H1 (cell line): ENCODE measurements around the gene CAMK2N2. TPM values are rescaled to one million over a fixed set of nuclear protein-coding genes. Genes with fewer than 3 reads are reported as not detected.

Source experiments
- CTCF ChIA-PET: fragments of 300-600 bp; sonication (Branson Sonifier 250); formaldehyde crosslinking; loops from one replicate; lab custom pipeline; 2021; ENCODE audit not compliant: partially characterized antibody; lab: Charles Lee
- POLR2A ChIA-PET: fragments of 300-600 bp; sonication (Branson Sonifier 250); formaldehyde crosslinking; loops from one replicate; lab custom pipeline; 2021; ENCODE audit warnings: inconsistent platforms; ENCODE audit not compliant: partially characterized antibody; lab: Charles Lee
- DNase-seq, 2 experiments: peaks; one replicate each; pipeline versions ENCODE4 v3.0.0 to v3.0.0-alpha.2; 2010 to 2022; ENCODE audit warnings: low spot score in 2 of 2, low read depth in 1 of 2, mixed read lengths in 1 of 2
- FAIRE-seq: peaks from 2 replicates; lab custom pipeline; 2011; peaks lifted over from hg19 to GRCh38; lab: Jason Lieb, UNC
- H2AFZ ChIP-seq: 2 replicates; pipeline ENCODE4 v1.8.1; 2012; ENCODE audit warnings: low read length, inconsistent platforms
- H2AK5ac ChIP-seq: 2 replicates; pipeline ENCODE4 v1.6.1; 2013; ENCODE audit warnings: low read depth, low read length
- H2BK120ac ChIP-seq: replicated peaks from 2 replicates; pipeline ENCODE3; 2013; ENCODE audit warnings: low read depth, low read length, inconsistent platforms
- H2BK12ac ChIP-seq: 2 replicates; pipeline ENCODE4 v1.6.1; 2013; ENCODE audit warnings: low read depth, low read length
- H2BK15ac ChIP-seq: 2 replicates; pipeline ENCODE4 v1.6.1; 2013; ENCODE audit warnings: low read length
- H2BK20ac ChIP-seq: 2 replicates; pipeline ENCODE4 v1.6.1; 2013; ENCODE audit warnings: low read length
- H2BK5ac ChIP-seq: 2 replicates; pipeline ENCODE4 v1.6.1; 2013; ENCODE audit warnings: low read depth, low read length
- H3K14ac ChIP-seq: 2 replicates; pipeline ENCODE4 v1.6.1; 2013; ENCODE audit warnings: inconsistent platforms; ENCODE audit not compliant: insufficient read length
- H3K18ac ChIP-seq: 2 replicates; pipeline ENCODE4 v1.6.1; 2013; ENCODE audit warnings: low read length; ENCODE audit errors: extremely low read depth
- H3K23ac ChIP-seq: 2 replicates; pipeline ENCODE4 v1.6.1; 2013; ENCODE audit warnings: inconsistent platforms; ENCODE audit not compliant: insufficient read length
- H3K23me2 ChIP-seq: 2 replicates; pipeline ENCODE4 v1.6.1; 2013; ENCODE audit warnings: low read depth, low read length
- H3K27ac ChIP-seq: 2 replicates; pipeline ENCODE4 v1.6.1; 2011; ENCODE audit warnings: low read depth, low read length, inconsistent platforms
- H3K27me3 ChIP-seq, 4 experiments: replicated peaks in 1 of 4; 1 replicate in 1 of 4; 2 replicates in 3 of 4; pipeline versions ENCODE4 v1.6.1 to v1.8.1; 2011 to 2013; ENCODE audit warnings: low read length in 3 of 4, mild to moderate bottlenecking in 3 of 4, inconsistent platforms in 2 of 4, mixed read lengths in 2 of 4, moderate library complexity in 1 of 4; ENCODE audit not compliant: control insufficient read depth in 3 of 4, insufficient read depth in 3 of 4; ENCODE audit errors: extremely low read depth in 1 of 4
- H3K36me3 ChIP-seq, 4 experiments: 2 replicates each; pipeline versions ENCODE4 v1.6.1 to v1.8.1; 2011 to 2013; ENCODE audit warnings: mild to moderate bottlenecking in 4 of 4, low read length in 3 of 4, moderate library complexity in 2 of 4, control low read depth in 1 of 4, inconsistent platforms in 1 of 4; ENCODE audit not compliant: insufficient read depth in 4 of 4, control insufficient read depth in 2 of 4
- H3K4ac ChIP-seq: replicated peaks from 2 replicates; pipeline ENCODE3; 2013; ENCODE audit warnings: low read length, low read depth, mixed read lengths, inconsistent platforms; ENCODE audit not compliant: insufficient read length
- H3K4me1 ChIP-seq, 4 experiments: replicated peaks in 1 of 4; 1 replicate in 1 of 4; 2 replicates in 3 of 4; pipeline versions ENCODE4 v1.6.1 to v1.8.1; 2011 to 2013; ENCODE audit warnings: low read length in 3 of 4, inconsistent platforms in 2 of 4, mixed read lengths in 1 of 4; ENCODE audit not compliant: insufficient read depth in 4 of 4, control insufficient read depth in 3 of 4
- H3K4me2 ChIP-seq, 2 experiments: 2 replicates each; pipeline versions ENCODE4 v1.6.1 to v1.8.1; 2011 to 2013; ENCODE audit warnings: low read depth in 2 of 2, low read length in 2 of 2, control low read depth in 1 of 2, inconsistent platforms in 1 of 2, mild to moderate bottlenecking in 1 of 2; ENCODE audit not compliant: insufficient read depth in 1 of 2
- H3K4me3 ChIP-seq, 4 experiments: fragments of 200-600, 300-600 bp in 1 of 4; sonication (generic), shearing (Covaris generic), sonication (Bioruptor Twin) in 1 of 4; 2 replicates each; pipeline versions ENCODE4 v1.5.1 to v1.8.1; 2011 to 2016; ENCODE audit warnings: low read length in 4 of 4, low read depth in 3 of 4, control low read depth in 2 of 4, inconsistent platforms in 2 of 4, mild to moderate bottlenecking in 2 of 4, mixed read lengths in 1 of 4, moderate library complexity in 1 of 4; ENCODE audit not compliant: insufficient read depth in 2 of 4; ENCODE audit errors: extremely low read depth in 1 of 4
- H3K56ac ChIP-seq: replicated peaks from 2 replicates; pipeline ENCODE3; 2013; ENCODE audit warnings: low read depth, mild to moderate bottlenecking, mixed read lengths, low read length, inconsistent platforms; ENCODE audit not compliant: insufficient read length
- H3K79me1 ChIP-seq: 2 replicates; pipeline ENCODE4 v1.6.1; 2013; ENCODE audit warnings: low read depth, low read length, control low read depth
- H3K79me2 ChIP-seq, 2 experiments: 2 replicates each; pipeline versions ENCODE4 v1.6.1 to v1.8.1; 2012 to 2013; ENCODE audit warnings: low read length in 2 of 2, mild to moderate bottlenecking in 2 of 2, inconsistent platforms in 1 of 2; ENCODE audit not compliant: insufficient read depth in 2 of 2, control insufficient read depth in 1 of 2
- H3K9ac ChIP-seq, 4 experiments: replicated peaks in 1 of 4; 1 replicate in 1 of 4; 2 replicates in 3 of 4; pipeline versions ENCODE4 v1.6.1 to v1.8.1; 2011 to 2013; ENCODE audit warnings: low read depth in 3 of 4, low read length in 3 of 4, control low read depth in 2 of 4, mild to moderate bottlenecking in 2 of 4, moderate library complexity in 2 of 4, inconsistent platforms in 1 of 4; ENCODE audit errors: extremely low read depth in 1 of 4
- H3K9me3 ChIP-seq, 2 experiments: 2 replicates each; pipeline versions ENCODE4 v1.6.1 to v1.8.1; 2012 to 2013; ENCODE audit warnings: mild to moderate bottlenecking in 2 of 2, moderate library complexity in 2 of 2, control low read depth in 1 of 2, inconsistent platforms in 1 of 2, low read depth in 1 of 2, low read length in 1 of 2, mixed read lengths in 1 of 2; ENCODE audit not compliant: insufficient read depth in 2 of 2
- H4K20me1 ChIP-seq, 2 experiments: replicated peaks in 1 of 2; 2 replicates each; pipeline versions ENCODE3 to v1.8.1; 2011 to 2013; ENCODE audit warnings: inconsistent platforms in 2 of 2, low read length in 2 of 2, mild to moderate bottlenecking in 1 of 2; ENCODE audit not compliant: insufficient read depth in 2 of 2, control insufficient read depth in 1 of 2
- H4K5ac ChIP-seq: 2 replicates; pipeline ENCODE4 v1.6.1; 2013; ENCODE audit warnings: low read length, low read depth, mixed read lengths, inconsistent platforms; ENCODE audit not compliant: insufficient read length
- H4K8ac ChIP-seq: 2 replicates; pipeline ENCODE4 v1.8.0; 2013; ENCODE audit warnings: mild to moderate bottlenecking, moderate library complexity, low read length, inconsistent platforms; ENCODE audit not compliant: insufficient read depth; ENCODE audit errors: extremely low read depth
- H4K91ac ChIP-seq: replicated peaks from 2 replicates; pipeline ENCODE3; 2013; ENCODE audit warnings: low read length, mixed read lengths, inconsistent platforms; ENCODE audit not compliant: insufficient read length
- BACH1 ChIP-seq: IDR thresholded peaks from 2 replicates; pipeline ENCODE4 v1.6.1; 2012; ENCODE audit warnings: low read length, improper control_type of control experiment
- BCL11A ChIP-seq, 2 experiments: IDR thresholded peaks; one replicate each; pipeline ENCODE4 v1.6.1; 2011; ENCODE audit warnings: low read depth in 2 of 2, low read length in 2 of 2, mild to moderate bottlenecking in 2 of 2
- CHD1 ChIP-seq: IDR thresholded peaks from 2 replicates; pipeline ENCODE4 v1.6.1; 2012; ENCODE audit warnings: low read depth, low read length, improper control_type of control experiment
- CREB1 ChIP-seq: IDR thresholded peaks from 2 replicates; pipeline ENCODE4 v1.6.1; 2012; ENCODE audit warnings: inconsistent platforms
- CTCF ChIP-seq, 3 experiments: IDR thresholded peaks; 1 replicate in 2 of 3; 2 replicates in 1 of 3; pipeline versions ENCODE4 v1.5.1 to v1.6.1; 2011; ENCODE audit warnings: low read length in 3 of 3, mild to moderate bottlenecking in 3 of 3, inconsistent platforms in 2 of 3, low read depth in 1 of 3, moderate library complexity in 1 of 3; ENCODE audit not compliant: insufficient read depth in 1 of 3; ENCODE audit errors: control extremely low read depth in 1 of 3
- SAP30 ChIP-seq: fragments of 300-600 bp; sonication (generic); IDR thresholded peaks from 2 replicates; pipeline ENCODE4 v1.7.1; 2012; ENCODE audit warnings: low read length, moderate library complexity, mild to moderate bottlenecking, inconsistent platforms; ENCODE audit not compliant: insufficient read depth, insufficient replicate concordance
- SIN3A ChIP-seq, 2 experiments: IDR thresholded peaks in 1 of 2; conservative IDR thresholded peaks in 1 of 2; 2 replicates each; pipeline ENCODE4 v1.6.1; 2011 to 2012; ENCODE audit warnings: low read length in 2 of 2, improper control_type of control experiment in 1 of 2, low read depth in 1 of 2, mild to moderate bottlenecking in 1 of 2
- TBP ChIP-seq: IDR thresholded peaks from 2 replicates; pipeline ENCODE4 v1.6.1; 2011; ENCODE audit warnings: low read depth, low read length, improper control_type of control experiment
- WGBS, 2 experiments: shearing (Covaris generic) in 1 of 2; methylation state at CpG; one replicate each; pipeline versions ENCODE4 v1.1.6 to v1.1.7; 2013 to 2015; ENCODE audit warnings: low lambda C conversion rate in 2 of 2, mixed read lengths in 2 of 2, inconsistent platforms in 1 of 2, low coverage in 1 of 2, missing lambda C conversion rate in 1 of 2; ENCODE audit not compliant: insufficient replicate concordance in 2 of 2, insufficient coverage in 1 of 2, insufficient read length in 1 of 2; ENCODE audit errors: extremely low coverage in 1 of 2, missing lambda C conversion rate in 1 of 2; 5-methylcytosine and 5-hydroxymethylcytosine counted together
- polyA plus RNA-seq, 7 experiments: library from polyadenylated mRNA; depleted of rRNA in 3 of 7; stranded (reverse) in 5 of 7; unstranded in 2 of 7; fragments of >200 nt in 5 of 7; fragments of 200-250 nt in 2 of 7; gene quantifications; 1 replicate in 5 of 7; 2 replicates in 1 of 7; 4 replicates in 1 of 7; pipeline versions ENCODE4 v1.2.1 to v1.2.3, GENCODE V29; 2011 to 2013; ENCODE audit warnings: missing spikeins in 2 of 7, mixed read lengths in 2 of 7
- total RNA-seq: library from RNA; stranded (reverse); fragmentation: NEBNext Ultra II Directional; extraction: Animal tissue kit (Norgen Biotek cat#: 25700); gene quantifications from 2 replicates; pipeline ENCODE4 v1.2.1, GENCODE V29; 2021

CAMK2N2 gene
- total and polyA plus RNA-seq, 2 of the 8 experiments (the other 6 are each of a cell fraction or from before 2014, with no cell fraction given) = 4.0 to 17.7 TPM

- peaks cover 2 to 4% (median 2%) of the 10 kb centered on the region in 4 experiments; a peak in 3 of 8 replicates for H3K36me3 ChIP-seq
- peak overlapping the region; percentile 71 to 89 (median 82) for H3K4me3 ChIP-seq
- H3K4me2 ChIP-seq = peak overlapping the region; percentile 75 to 94
- no peaks in the 10 kb centered on the region for H4K20me1 ChIP-seq
- DNase-seq (peak; percentile 94 to 98), FAIRE-seq (peak; percentile 78)
- peak overlapping the region; percentile 79; the same call in 1 of the 2 replicates for H2BK5ac ChIP-seq
- no peak overlapping the region for H2BK20ac ChIP-seq
- H3K27ac ChIP-seq = no peak overlapping the region
- ChIA-PET CTCF (interaction anchor here (0.7 to 14.0 kb wide), 36 partner anchors 9 to 355 kb away, joined by 3 to 136 read pairs (median 4); partner anchors contain the start of genes CAMK2N2, FAM131A and VWA5B2), POLR2A (interaction anchor here (0.7 to 3.8 kb wide), 10 partner anchors 9 to 114 kb away, joined by 3 to 13 read pairs (median 4); partner anchors contain the start of gene CAMK2N2)
- no peak overlapping the region for H4K91ac ChIP-seq
- peaks cover 13% of the 10 kb centered on the region for H3K23me2 ChIP-seq
- peaks cover 0 to 11% of the 10 kb centered on the region in 2 experiments; a peak in 3 of 4 replicates for H3K79me2 ChIP-seq
- no peak overlapping the region for H3K56ac ChIP-seq
- H2AK5ac ChIP-seq = no peak overlapping the region
- 16% methylated on average over 20 of the region's 20 CpGs; no CpG with 5 or more reads in 1 of the 2 experiments for WGBS, 2 experiments
- no peak overlapping the region; the same call in 1 of the 2 replicates for H3K18ac ChIP-seq
- no peak overlapping the region for H2BK15ac ChIP-seq
- peak overlapping the region; percentile 32 to 77 (median 58); a peak in 5 of 7 replicates for H3K9ac ChIP-seq
- H3K14ac ChIP-seq = no peak overlapping the region
- peaks cover 2% of the 10 kb centered on the region; the same call in 1 of the 2 replicates for H3K79me1 ChIP-seq
- H3K4me1 ChIP-seq = no peaks in the 10 kb centered on the region
- no peak overlapping the region for H4K5ac ChIP-seq
- H2BK120ac ChIP-seq = no peak overlapping the region
- H2BK12ac ChIP-seq = no peak overlapping the region
- no peaks in the 10 kb centered on the region; a peak in 1 of 7 replicates for H3K27me3 ChIP-seq
- H3K9me3 ChIP-seq = no peaks in the 10 kb centered on the region
- no peak overlapping the region for H3K23ac ChIP-seq
- no peak overlapping the region; the same call in 1 of the 2 replicates for H4K8ac ChIP-seq
- no peak overlapping the region for H3K4ac ChIP-seq
- H2AFZ ChIP-seq = peak overlapping the region; percentile 71
- TF ChIP-seq CREB1 (peak; percentile 37; the same call in 1 of the 2 replicates), SAP30 (no peak), BCL11A (IDR thresholded peaks at IDR 0.05; ENCODE audit: low read depth in 2 of 2, low read length in 2 of 2) (no peak), CTCF (IDR thresholded peaks at IDR 0.05; ENCODE audit: control extremely low read depth in 1 of 3, insufficient read depth in 1 of 3, low read depth in 1 of 3, low read length in 3 of 3) (peak; percentile 90 to 97 (median 91)), TBP (peak; percentile 50; the same call in 1 of the 2 replicates), CHD1 (no peak), SIN3A (conservative IDR thresholded peaks at IDR 0.05 in 1 of 2, IDR thresholded peaks at IDR 0.05 in 1 of 2; ENCODE audit: low read depth in 1 of 2, low read length in 2 of 2) (peak in 1 of 2 experiments; percentile 84; a peak in 2 of 4 replicates), BACH1 (no peak)
These were observed 11.1 kb downstream of the CAMK2N2 start for GRCh38 chr3:184250167-184250828.
